Brain microvascular endothelial cell (primary cell): Measurements from ENCODE around the gene MYL1.

ENCODE experiments used
- DNase-seq: peaks from one replicate; pipeline ENCODE4 v3.0.0-alpha.2; 2020
- H3K27ac ChIP-seq: fragments of 250-450 bp; sonication (Bioruptor Pico); 2 replicates; pipeline ENCODE4 v1.5.1; 2020; ENCODE audit warnings: mild to moderate bottlenecking, moderate library complexity
- H3K27me3 ChIP-seq: fragments of 250-450 bp; sonication (Bioruptor Pico); replicated peaks from 2 replicates; pipeline ENCODE4 v1.5.1; 2020; ENCODE audit warnings: mild to moderate bottlenecking
- H3K36me3 ChIP-seq: fragments of 250-450 bp; sonication (Bioruptor Pico); replicated peaks from 2 replicates; pipeline ENCODE4 v1.5.1; 2020; ENCODE audit warnings: mild to moderate bottlenecking
- H3K4me3 ChIP-seq: 2 replicates; pipeline ENCODE4 v1.5.1; 2011; ENCODE audit warnings: low read depth, mild to moderate bottlenecking, control low read depth, low read length, moderate library complexity
- in situ Hi-C: cut with HindIII; loops from 2 replicates; pipeline ENCODE4 v1.10.0; 2017; ENCODE audit warnings: low sequenced_read_pairs, low pct_ligation_motif_present
- TF ChIP-seq, protein P1 (sequence below): IDR thresholded peaks from 2 replicates; pipeline ENCODE4 v1.5.1; 2011; ENCODE audit warnings: low read depth, mild to moderate bottlenecking, moderate library complexity, low read length, control low read depth, inconsistent platforms; ENCODE audit errors: missing control alignments

MYL1 gene

GRCh38 chr2:210309548-210310233 is 5.3 kb downstream of the MYL1 start:
- no peak for DNase-seq
- in situ Hi-C loops, result no loop called here
- Histone ChIP-seq H3K36me3 (no peaks in the 10 kb centered on the region), H3K27me3 (no peaks in the 10 kb centered on the region), H3K4me3 (no peak overlapping the region), H3K27ac (no peak overlapping the region)
- TF ChIP-seq, protein P1, sequence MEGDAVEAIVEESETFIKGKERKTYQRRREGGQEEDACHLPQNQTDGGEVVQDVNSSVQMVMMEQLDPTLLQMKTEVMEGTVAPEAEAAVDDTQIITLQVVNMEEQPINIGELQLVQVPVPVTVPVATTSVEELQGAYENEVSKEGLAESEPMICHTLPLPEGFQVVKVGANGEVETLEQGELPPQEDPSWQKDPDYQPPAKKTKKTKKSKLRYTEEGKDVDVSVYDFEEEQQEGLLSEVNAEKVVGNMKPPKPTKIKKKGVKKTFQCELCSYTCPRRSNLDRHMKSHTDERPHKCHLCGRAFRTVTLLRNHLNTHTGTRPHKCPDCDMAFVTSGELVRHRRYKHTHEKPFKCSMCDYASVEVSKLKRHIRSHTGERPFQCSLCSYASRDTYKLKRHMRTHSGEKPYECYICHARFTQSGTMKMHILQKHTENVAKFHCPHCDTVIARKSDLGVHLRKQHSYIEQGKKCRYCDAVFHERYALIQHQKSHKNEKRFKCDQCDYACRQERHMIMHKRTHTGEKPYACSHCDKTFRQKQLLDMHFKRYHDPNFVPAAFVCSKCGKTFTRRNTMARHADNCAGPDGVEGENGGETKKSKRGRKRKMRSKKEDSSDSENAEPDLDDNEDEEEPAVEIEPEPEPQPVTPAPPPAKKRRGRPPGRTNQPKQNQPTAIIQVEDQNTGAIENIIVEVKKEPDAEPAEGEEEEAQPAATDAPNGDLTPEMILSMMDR, result no peak

GRCh38 chr2:210303498-210303897 is 11.5 kb downstream of the MYL1 start:
- H3K27me3 ChIP-seq, result no peaks in the 10 kb centered on the region
- TF ChIP-seq, protein P1, result no peak
- H3K4me3 ChIP-seq, result no peak overlapping the region
- in situ Hi-C loops, result no loop called here
- no peak overlapping the region for H3K27ac ChIP-seq
- no peaks in the 10 kb centered on the region for H3K36me3 ChIP-seq
- no peak for DNase-seq

DNA sequence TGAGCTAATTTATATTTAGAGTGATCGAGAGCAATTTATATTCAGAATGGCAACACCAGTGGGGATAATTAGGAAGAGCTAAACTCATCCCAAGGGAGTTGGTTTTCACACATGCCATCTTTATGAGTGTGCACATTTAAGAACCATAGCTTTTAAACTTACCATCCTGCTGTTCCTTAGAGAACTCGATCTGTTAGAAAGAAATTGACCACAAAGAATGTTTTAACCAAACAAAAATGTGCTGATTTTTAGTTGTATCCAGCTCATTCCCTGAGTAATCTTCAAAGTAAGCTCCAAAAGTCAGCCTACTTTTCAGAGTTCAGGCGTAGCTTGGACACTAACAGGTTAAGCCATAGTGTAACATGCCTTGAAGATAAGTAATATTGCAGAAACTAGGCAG is 12.6 kb downstream of the MYL1 start:
- in situ Hi-C loops, result no loop called here
- H3K27ac ChIP-seq, result no peak overlapping the region
- TF ChIP-seq, protein P1, result no peak
- no peak for DNase-seq
- H3K4me3 ChIP-seq, result no peak overlapping the region
- no peaks in the 10 kb centered on the region for H3K27me3 ChIP-seq
- no peaks in the 10 kb centered on the region for H3K36me3 ChIP-seq

GRCh38 chr2:210299866-210300373 is 15.1 kb downstream of the MYL1 start:
- Histone ChIP-seq H3K36me3 (no peaks in the 10 kb centered on the region), H3K27ac (no peak overlapping the region), H3K27me3 (no peaks in the 10 kb centered on the region), H3K4me3 (no peak overlapping the region)
- DNase-seq, result no peak
- in situ Hi-C loops, result no loop called here
- TF ChIP-seq, protein P1, result no peak

GRCh38 chr2:210288408-210288807 is 26.6 kb downstream of the MYL1 start:
- no peak overlapping the region for H3K4me3 ChIP-seq
- H3K36me3 ChIP-seq, result no peaks in the 10 kb centered on the region
- DNase-seq, result no peak
- TF ChIP-seq, protein P1, result no peak
- in situ Hi-C loops, result no loop called here
- H3K27me3 ChIP-seq, result no peaks in the 10 kb centered on the region
- H3K27ac ChIP-seq, result no peak overlapping the region

- in situ Hi-C loops, result no loop called here
- H3K4me3 ChIP-seq, result no peak overlapping the region
- TF ChIP-seq, protein P1, result no peak
- no peak overlapping the region for H3K27ac ChIP-seq
- H3K36me3 ChIP-seq, result no peaks in the 10 kb centered on the region
- DNase-seq, result no peak
- H3K27me3 ChIP-seq, result no peaks in the 10 kb centered on the region
These were observed 27.7 kb downstream of the MYL1 start for GRCh38 chr2:210287301-210287700.
